ENCODE measurements around the gene ELP1. TPM values are rescaled to one million over a fixed set of nuclear protein-coding genes. Genes with fewer than 3 reads are reported as not detected.
A peak's percentile ranks its signal among the peaks of the same experiment; 100 is the strongest.
"Not testable (repeated sequence)": the region's sequence is repeated elsewhere in the genome, so short reads cannot be mapped to it uniquely, and the experiment has no call there.

The ELP1 gene
- total RNA-seq, 1 donor from 2014 or later = 20.7 TPM

DNA sequence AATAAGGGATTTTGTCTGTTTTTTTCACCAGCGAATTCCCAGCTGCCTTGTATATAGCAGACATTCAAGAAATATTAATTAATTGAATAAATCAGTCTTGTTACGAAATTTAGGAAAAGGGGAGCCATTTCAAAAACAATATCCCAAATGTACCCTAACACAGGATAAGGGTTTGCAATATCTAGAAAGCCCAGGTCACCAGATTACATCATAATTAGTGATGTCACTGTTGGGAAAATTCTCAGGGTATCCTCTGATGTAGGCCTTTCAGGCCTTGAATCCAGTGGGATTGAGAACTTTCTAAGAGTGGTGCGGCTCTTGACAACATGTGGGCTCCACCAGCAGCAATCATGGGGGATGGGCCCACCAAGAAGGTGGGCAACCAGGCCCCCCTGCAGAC, 71.9 kb downstream of the ELP1 start, which contains the start of gene ACTL7A:
TSS of gene ACTL7A (plus strand) at position 270 of the 400 bp plus-strand sequence. CDS start at position 327, 57 bp downstream.
- intact Hi-C loops (cut with micrococcal nuclease) = no loop called here
- ATAC-seq = no peak
- no peak for DNase-seq

DNA sequence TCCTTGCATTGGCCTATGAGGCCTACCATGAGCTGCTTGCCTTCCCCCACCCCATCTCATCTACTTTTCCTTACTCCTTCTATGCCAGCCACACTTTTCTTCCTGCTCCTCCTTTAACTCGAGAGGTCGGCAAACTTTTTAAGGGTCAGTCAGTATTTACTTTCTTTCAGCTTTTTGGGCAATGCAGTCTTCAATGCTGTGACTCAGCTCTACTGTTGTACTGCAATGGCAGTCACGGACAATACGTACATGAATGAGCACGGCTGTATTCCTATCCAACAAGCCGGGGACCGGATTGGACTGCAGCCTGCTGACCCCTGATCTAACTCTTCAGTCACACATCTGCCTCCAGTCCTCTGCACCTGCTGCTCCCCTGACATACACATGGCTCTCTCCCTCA, 72.5 kb downstream of the ELP1 start:
- ATAC-seq = no peak
- DNase-seq = no peak
- intact Hi-C loops (cut with micrococcal nuclease) = no loop called here

DNA sequence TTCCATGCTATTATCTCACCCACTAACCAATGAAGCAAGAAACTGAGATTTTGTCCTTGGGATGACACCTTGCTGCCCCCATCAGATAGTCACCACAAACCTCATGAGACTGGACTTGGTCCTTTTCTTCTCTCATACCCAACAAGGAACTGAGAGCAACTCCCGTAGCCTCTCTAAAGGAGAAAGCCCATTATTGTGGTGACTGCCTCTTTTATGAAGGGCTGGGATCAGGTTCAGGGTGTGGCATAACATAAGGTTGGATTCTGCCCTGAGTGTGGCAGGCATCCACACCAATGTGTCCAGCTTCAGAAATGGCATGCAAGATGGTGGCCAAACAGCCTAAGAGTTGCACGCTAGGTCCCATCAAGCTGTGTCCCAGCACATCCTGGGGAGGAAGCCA, 73.2 kb downstream of the ELP1 start:
- DNase-seq (no peak), ATAC-seq (no peak)
- intact Hi-C loops (cut with micrococcal nuclease) = no loop called here

DNA sequence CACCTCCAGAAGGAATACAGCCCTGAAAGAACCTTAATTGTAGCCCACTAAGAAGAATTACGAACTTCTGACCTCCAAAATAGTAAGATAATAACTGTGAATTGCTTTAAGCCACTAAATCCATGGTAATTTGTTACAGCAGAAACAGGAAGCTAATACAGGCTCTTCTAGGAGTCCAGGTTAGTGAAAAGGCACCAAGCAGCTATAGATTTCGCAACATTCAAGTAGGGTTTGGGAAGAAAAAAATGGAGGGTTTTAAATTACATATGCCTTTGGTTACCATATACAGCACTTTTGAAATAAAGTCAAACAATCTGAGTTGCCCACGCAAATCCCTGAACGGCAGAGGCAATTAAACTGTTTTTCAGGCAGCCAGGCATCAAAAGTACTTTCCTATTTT, 73.6 kb downstream of the ELP1 start:
- intact Hi-C loops (cut with micrococcal nuclease) = no loop called here
- no peak for ATAC-seq
- no peak for DNase-seq

DNA sequence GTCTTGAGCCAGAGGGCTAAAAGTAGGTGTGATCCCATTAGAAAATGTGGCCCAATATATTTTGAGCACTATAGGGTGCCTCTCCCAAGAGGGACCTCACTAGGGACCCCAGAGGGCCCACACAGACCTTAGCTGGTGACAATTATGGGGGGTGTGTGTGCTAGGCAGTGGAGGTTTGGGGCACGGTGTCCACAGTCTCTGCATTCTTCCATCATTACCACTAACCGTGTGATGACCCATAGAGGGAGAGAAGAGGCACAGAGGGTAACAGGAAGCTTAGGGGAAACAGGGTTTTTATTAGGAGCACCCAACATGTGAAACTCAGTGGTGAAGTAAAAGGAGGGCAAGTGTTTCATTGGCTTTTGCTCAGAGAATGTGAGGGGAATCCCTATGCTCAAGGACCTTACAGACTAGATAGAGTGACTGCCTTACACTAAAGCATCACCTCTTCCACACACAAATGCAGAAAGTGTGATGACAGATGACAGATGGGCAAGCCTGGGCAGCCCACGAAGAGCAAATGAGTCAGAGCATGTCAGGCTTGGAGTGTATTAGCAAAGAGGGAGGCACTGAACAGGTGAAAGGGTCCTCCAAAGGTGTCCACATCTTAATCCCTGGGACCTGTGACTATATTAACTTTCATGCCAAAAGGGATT, 74.3 kb downstream of the ELP1 start:
- intact Hi-C loops (cut with micrococcal nuclease) = no loop called here
- ATAC-seq = no peak

DNA sequence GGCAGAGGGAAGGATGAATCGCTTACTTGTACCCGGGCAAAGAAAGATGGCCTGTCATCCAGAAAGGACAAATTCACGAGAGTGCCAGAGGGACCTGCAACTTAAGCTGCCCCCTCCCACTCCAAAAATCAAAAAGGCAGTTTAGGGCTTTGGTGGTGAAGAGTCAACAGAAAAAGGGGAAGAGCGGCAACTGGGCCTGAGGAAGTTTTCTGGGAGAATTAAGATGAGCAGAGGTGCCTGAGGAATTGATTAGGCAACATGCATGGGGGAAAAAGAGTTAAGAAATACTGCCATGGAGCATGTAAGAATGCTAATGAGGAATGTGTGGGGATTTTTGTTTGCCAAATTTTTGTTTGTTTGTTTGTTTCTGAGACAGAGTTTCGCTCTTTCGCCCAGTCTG, 76.4 kb downstream of the ELP1 start:
- DNase-seq (no peak), ATAC-seq (no peak)
- intact Hi-C loops (cut with micrococcal nuclease) = no loop called here

More for the DNA sequence above, 74.3 kb downstream of the ELP1 start:
- no peak for DNase-seq

DNA sequence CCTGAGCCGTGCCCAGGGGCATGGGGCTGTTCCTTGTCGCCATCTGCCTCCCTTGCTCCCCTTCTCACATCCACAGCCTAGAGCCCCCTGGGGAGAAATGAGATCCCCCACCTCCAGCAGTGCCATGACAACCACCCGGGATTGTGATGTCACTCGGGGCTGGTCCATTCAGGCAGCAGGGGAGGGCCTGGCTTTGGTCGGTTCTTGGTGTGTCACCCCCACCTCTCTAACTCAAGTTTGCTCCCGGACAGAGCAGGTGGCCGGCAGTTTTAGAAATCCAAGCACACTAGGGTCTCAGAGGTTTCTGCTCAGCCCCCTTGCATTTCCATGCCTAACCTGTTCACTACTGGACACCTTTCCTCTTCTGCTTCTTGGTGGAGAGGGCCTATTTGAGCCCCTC, 78.0 kb downstream of the ELP1 start, which contains the start of gene ACTL7B:
TSS of gene ACTL7B (minus strand) at position 99 of the 400 bp plus-strand sequence. CDS start at position 43, 56 bp downstream.
- intact Hi-C loops (cut with micrococcal nuclease) = no loop called here
- DNase-seq (no peak), ATAC-seq (no peak)

DNA sequence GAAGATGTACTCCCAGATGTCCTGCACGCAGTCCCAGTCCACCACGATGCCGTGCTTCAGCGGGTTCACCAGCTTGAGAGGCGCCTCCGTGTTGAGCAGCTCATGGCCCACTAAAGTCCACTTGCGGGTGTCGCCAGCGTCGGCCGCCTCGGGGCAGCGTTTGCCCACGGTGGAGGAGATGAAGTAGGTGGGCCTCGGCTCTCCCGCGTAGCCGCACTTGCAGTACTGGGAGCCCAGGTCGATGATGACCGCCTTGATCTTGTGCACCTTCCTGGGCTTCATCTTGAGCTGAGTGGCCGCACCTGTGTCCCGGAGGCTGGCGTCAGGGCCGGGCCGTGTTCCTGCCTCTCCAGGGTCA, 78.4 kb downstream of the ELP1 start:
- DNase-seq = no peak
- intact Hi-C loops (cut with micrococcal nuclease) = no loop called here
- no peak for ATAC-seq

DNA sequence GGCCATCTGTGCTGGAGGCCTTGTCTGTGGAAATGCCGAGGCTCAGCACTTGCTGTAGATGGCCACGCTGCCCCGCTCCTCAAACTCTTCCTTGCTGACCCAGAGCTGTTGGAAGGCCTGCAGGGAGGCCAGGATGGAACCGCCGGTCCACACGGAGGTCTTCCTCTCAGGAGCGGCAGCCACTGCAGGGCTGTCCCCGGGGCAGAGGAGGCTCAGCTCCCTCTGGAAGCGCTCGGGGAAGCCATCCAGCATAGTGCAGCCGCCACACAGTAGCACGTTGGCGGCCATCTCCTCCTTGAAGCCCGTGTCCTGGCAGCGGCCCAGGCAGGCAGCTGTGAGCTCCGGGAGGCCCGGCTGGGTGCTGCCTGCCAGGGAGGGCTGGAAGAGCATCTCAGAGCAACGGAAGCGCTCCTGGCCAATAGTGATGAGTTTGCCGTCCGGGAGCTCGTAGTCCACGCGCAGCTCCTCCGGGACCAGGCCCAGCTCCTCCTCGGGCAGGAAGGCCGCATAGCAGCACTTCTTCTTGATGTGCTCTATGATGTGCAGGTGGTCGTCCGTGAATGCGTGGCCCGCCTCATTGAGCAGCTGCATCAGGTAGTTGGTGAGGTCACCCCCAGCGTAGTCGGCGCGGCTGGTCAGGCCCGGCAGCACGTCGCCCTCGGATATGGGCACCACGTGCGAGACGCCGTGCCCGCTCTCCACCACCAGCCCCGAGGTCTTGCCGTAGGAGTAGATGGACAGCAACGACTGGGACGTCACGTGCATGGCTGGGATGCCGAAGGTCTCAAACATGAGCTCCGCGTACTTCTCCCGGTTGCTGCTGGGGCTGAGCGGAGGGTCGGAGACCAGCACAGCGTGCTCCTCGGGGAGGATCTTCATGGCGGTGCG, 79.0 kb downstream of the ELP1 start:
- peak; percentile 44 for DNase-seq
- ATAC-seq = peak; percentile 27
- intact Hi-C loops (cut with micrococcal nuclease) = no loop called here

DNA sequence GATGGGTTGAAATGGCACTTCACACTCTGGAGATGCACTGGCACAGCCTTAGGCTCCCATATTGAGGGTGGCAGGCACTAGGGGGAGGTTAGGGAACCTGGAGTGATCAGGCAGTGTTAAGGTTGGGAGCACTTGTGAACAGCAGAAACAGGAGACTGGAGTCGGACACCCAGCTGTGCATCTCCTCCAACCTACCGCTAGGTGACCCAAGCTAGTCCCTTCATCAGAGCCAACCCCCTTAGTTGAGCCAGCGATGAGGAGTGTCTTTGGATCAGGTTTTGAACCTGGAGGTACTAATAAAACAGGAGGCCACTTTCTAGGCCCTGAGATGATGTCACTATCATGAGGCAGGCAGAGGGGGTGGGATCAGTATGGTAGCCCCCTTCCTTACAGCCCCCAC, 79.8 kb downstream of the ELP1 start:
- ATAC-seq (no peak), DNase-seq (no peak)
- intact Hi-C loops (cut with micrococcal nuclease) = no loop called here

DNA sequence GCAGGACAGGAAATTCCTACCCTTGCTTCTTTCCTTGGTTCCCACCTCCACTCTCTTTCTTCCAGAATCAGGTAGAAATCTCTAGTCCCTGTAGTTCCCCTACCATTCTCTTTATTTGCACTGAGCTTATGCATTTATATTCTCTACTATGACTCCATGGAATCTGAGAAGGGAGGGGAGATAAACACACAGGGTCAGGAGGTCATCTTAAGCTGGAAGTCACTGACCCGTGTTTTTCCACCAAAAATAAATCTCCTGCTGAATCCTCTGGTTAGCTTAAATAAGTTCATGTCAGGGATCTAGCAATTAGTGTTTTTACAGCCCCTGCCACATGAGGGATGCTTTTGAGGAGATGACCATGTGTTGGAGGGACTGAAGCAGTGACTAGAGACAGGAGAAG, 81.8 kb downstream of the ELP1 start:
- no peak for ATAC-seq
- intact Hi-C loops (cut with micrococcal nuclease) = no loop called here
- DNase-seq = no peak

DNA sequence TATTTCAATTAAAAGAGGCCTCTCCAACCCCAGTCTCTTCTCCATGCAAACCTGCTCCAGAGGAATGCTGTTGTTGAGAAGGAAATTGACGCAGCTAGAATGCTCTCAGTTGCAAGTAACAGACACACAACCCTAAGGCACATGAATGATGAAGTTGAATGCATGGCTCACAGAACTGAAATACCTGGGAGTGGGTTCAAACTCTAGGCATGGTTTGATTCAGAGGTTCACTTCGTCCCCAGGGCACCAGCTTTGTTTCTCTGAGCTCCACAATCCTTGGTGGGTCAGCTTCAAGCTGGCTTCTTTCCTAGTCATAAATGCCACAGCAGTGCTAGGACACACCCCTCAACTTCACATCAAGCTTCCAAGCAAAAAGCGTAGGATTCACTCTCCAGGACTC, 82.8 kb downstream of the ELP1 start:
- ATAC-seq = no peak
- no peak for DNase-seq
- intact Hi-C loops (cut with micrococcal nuclease) = no loop called here

DNA sequence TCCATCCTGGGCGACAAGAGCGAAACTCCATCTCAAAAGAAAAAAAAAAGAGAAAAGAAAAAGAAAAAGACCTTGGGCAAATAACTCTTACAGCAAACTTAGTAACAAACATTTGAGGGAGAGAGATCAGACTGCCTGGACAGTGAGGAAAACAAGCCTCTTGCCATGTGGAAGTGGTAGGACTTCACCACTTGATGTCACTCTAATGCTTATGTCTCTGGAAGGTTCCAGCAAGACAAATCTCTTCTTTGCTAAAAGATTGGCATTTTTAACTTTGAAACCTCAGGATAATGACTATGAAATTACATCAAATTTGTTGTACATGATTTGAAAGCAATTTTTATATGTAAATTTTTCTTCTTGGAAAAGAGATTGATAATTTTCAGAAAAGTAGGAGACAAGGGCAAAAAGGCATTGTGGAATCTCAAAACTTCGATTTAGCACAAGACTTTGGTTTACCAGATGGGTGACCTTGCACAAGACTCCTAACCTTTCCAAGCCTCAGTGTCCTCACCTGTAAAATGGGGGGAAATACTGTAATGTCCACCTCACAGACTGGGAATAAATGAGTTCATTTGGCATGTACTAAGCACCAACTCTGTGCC, 83.5 kb downstream of the ELP1 start:
- DNase-seq (no peak), ATAC-seq (peak; percentile 48)
- intact Hi-C loops (cut with micrococcal nuclease) = no loop called here

DNA sequence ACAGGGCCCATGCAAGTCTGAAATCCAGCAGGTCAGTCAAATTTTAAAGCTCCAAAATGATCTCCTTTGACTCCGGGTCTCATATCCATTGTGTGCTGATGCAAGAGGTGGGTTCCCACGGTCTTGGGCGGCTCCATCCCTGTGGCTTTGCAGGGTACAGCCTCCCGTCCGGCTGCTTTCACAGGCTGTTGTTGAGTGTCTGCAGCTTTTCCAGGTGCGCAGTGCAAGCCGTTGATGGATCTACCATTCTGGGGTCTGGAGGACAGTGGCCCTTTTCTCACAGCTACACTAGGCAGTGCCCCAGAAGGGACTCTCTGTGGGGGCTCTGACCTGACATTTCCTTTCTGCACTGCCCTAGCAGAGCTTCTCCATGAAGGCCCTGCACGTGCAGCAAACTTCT, 85.6 kb downstream of the ELP1 start:
- DNase-seq; intact Hi-C loops (cut with micrococcal nuclease); ATAC-seq: not testable (repeated sequence)

DNA sequence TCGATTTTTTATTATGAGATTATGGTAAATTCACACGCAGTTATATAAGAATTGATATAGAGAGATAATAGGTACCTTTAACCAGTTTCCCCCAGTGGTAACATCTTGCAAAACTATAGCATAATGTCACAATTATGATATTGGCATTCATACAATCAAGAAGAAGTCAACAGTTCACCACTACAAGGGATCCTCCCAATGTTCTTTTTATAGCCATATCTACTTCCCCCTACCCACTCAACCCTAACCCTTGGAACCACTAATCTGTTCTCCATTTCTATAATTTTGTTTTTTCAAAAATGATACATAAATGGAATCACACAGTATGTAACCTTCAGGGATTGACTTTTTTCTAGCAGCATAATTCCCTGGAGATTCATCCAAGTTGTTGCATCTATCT, 88.0 kb downstream of the ELP1 start:
- no peak for ATAC-seq
- DNase-seq = no peak
- intact Hi-C loops (cut with micrococcal nuclease) = no loop called here

DNA sequence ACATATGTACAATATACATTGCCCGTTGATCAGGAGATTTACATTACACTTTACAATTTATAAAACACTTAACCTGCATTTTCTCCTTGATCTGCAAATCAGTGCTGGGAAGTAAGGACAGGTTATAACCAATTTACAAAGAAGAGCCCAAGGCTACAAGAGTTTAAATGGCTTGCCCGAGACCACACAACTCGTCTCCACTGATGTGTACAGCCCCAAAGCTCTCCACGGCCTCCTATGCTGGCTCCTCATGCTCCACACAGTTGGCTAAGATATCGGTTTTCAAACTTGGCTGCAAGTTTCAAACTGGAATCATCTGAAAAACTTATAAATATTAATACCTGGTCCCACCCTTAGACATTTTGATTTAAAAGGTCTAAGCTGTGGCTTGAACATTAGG, 88.4 kb downstream of the ELP1 start:
- intact Hi-C loops (cut with micrococcal nuclease) = no loop called here
- no peak for DNase-seq
- no peak for ATAC-seq

DNA sequence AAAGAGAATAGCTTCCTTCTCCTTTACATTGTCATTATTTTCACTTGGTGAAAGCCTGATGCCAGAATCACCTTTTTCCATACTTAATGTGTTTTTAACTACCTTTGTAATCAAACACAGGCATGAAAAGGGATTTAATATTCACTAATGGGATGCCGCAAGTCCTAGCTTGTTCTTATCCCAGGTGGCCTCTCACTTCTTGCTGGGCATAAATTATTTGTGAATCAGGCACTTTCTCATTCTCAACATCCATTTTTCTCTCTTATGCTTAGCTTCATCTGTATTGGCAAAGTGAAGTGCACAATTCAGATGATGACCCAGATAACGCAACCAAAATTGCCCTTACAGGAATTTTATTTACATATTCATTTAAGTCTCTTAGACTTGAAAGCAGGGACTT, 89.1 kb downstream of the ELP1 start:
- DNase-seq = no peak
- no peak for ATAC-seq
- intact Hi-C loops (cut with micrococcal nuclease) = no loop called here

DNA sequence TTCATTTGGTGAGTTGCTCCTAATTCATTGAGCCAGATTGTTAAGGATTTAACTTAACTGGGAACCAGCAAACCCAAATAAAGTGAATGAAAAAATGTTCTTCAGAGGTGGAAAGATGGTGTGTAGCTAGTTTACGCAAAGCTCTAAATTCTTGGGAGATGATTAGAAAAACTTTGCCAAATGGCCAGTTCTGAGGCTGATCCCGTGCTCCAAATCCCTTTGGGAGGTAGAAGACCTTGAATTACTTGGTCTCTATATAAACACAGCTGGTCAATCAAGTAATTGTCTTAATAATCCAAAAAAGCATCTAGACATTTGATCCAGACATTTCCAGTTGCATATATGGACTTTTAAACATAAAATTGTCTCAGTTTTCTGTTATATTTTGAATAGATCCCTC, 89.5 kb downstream of the ELP1 start:
- intact Hi-C loops (cut with micrococcal nuclease) = no loop called here
- peak; percentile 69 for ATAC-seq
- no peak for DNase-seq

DNA sequence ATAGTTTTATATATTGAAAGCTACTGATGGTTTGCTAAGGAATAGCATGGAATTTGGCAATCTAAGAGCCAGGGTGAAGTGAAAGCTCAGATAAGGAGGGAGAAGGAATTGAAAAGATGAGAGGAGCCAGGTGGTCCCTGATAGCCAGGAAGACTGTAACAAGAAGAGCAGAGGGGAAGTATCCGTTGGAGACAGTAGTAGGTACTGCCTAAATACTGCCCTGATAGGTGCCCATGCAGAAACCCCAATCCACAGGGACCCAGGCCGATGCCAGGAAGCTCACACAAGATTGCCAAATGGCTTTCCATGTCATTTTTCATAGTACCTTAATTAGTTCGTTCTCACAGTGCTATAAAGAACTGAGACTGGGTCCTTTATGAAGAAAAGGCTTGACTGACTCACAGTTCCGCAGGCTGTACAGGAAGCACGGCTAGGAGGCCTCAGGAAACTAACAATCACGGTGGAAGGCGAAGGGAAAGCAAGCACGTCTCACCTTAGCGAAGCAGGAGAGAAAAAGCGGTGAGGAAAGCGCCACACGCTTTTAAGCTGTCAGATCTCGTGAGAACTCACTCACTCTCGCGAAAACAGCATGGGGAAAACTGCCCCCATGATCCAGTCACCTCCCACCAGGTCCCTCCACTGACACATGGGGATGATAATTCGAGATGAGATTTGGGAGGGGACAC, 91.2 kb downstream of the ELP1 start:
- no peak for DNase-seq
- intact Hi-C loops (cut with micrococcal nuclease) = no loop called here
- ATAC-seq = no peak

DNA sequence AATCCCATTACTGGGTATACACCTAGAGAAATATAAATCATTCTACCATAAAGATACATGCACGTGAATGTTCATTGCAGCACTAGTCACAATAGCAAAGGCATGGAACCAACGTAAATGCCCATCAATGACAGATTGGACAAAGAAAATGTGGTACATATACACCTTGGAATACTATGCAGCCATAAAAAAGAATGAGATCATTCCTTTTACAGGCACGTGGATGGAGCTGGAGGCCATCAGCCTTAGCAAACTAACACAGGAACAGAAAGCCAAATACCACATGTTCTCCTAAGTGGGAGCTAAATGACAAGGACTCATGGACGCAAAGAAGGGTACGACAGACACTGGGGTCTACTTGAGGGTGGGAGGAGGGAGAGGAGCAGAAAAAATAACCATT, 94.4 kb downstream of the ELP1 start:
- intact Hi-C loops (cut with micrococcal nuclease); DNase-seq; ATAC-seq: not testable (repeated sequence)
